AG04449 (cell line): ENCODE results near the gene NPM3.
A peak's percentile ranks its signal among the peaks of the same experiment; 100 is the strongest.

Experiments used
- CTCF ChIA-PET: fragments of 350-600 bp; formaldehyde crosslinking; extraction: SDS; loops from one replicate; lab custom pipeline; 2021; ENCODE audit warnings: antibody characterized with exemption; lab: Yijun Ruan, JAX
- POLR2A ChIA-PET: fragments of 400-600, 350-600 bp; formaldehyde crosslinking; extraction: SDS; loops from one replicate; lab custom pipeline; 2020; ENCODE audit warnings: antibody characterized with exemption, inconsistent platforms; lab: Yijun Ruan, JAX
- DNase-seq: peaks from one replicate; pipeline ENCODE4 v3.0.0-alpha.2; 2010; ENCODE audit warnings: low read depth, low spot score
- H3K4me3 ChIP-seq: 2 replicates; pipeline ENCODE4 v1.5.1; 2011; ENCODE audit warnings: low read depth, mild to moderate bottlenecking, control low read depth, low read length
- TF ChIP-seq, protein P1 (sequence below): IDR thresholded peaks from one replicate; pipeline ENCODE4 v1.5.1; 2011; ENCODE audit warnings: mild to moderate bottlenecking, moderate library complexity, low read length, control low read depth, inconsistent platforms; ENCODE audit not compliant: insufficient read depth; ENCODE audit errors: missing control alignments

Gene NPM3

DNA sequence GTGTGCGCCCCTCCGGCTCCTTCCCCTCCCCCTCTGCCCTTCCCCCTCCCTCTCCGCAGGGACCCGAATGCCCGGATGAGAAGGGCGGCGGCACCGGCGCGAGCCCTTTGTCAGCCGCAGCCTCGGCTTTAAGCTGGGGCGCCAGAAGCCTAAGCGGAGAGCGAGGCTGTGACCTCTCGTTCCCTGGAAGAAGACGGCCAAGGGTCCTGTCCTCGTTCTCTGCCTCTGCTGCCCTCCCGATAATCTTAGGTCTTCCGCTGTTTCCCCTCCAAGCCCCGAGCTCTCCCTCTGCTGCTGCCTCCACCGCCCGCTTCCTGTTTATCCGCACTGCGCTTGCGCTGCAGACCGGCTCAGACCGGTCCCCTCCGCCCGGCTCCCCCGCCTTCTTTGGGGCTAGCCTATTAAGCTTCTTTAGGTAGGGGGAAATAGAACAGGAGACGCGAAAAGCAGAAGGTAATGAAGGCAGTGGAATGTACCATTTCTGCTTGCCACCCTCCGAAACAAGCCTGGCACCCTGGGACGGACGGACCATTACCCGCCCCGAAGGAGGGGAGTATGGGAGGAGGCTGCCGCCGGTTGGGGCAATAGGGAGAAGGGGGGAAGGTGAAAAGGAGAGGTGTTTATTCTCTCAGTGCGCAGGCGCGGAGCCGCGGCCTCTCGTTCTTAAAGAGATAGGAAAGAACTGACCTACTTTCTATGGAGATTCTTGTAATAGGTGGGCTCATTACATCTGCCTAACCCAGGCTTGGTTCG, 35.0 kb upstream of the NPM3 start, which contains the start of gene OGA:
Gene OGA, minus strand, starts transcription at position 326 of the 753 bp plus-strand sequence. CDS start 422 bp downstream, outside the sequence.
- CTCF ChIA-PET: interaction anchor here (0.7 to 2.4 kb wide), 9 partner anchors 17 to 193 kb away, joined by 3 to 12 read pairs (median 4); no protein-coding TSS in a partner anchor
- POLR2A ChIA-PET: interaction anchor here (0.8 to 1.3 kb wide), 7 partner anchors 9 to 245 kb away, joined by 3 to 7 read pairs (median 3); partner anchors contain the start of gene NPM3

DNA sequence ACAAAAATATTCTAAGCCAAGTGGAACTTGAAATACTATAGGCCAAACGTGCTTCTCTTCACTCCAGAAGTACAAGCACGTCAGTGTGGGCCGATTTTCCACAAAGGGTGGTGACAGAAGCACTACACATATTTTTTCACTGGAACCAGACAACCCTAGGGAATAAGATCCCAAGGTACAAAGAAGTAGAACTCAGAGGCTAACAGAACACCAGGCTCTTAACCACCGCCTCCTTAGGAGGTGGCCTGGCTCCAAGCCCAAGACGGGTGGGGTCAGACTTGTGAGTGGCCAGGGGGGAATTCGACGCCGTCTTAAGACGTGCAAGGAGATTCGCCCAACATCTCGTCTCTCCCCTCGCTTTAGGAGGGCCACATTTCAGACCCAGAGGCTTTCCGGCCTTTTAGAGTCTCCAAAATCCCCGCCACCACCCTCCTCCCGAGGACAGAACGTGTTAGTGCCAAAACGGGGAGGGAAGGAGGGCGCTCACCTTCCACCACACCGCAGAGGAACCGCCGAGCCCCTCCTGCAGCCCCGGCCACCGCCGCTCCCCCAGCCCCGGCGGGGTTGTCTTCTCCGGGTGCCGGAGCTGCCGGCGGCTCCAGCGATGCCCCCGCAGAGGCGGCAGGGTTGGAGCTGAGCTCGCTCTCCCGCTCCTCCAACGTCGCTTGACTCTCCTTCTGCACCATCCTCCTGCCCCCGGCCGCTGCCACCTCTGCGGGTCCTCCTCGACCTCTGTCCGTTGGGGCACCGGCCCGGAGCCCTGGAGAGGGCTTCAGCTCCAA, 34.3 kb upstream of the NPM3 start:
- POLR2A ChIA-PET: interaction anchor here (1.1 to 1.3 kb wide), 4 partner anchors 10 to 62 kb away, joined by 3 to 7 read pairs (median 6); no protein-coding TSS in a partner anchor
- peak; percentile 82 for DNase-seq
- TF ChIP-seq, protein P1, sequence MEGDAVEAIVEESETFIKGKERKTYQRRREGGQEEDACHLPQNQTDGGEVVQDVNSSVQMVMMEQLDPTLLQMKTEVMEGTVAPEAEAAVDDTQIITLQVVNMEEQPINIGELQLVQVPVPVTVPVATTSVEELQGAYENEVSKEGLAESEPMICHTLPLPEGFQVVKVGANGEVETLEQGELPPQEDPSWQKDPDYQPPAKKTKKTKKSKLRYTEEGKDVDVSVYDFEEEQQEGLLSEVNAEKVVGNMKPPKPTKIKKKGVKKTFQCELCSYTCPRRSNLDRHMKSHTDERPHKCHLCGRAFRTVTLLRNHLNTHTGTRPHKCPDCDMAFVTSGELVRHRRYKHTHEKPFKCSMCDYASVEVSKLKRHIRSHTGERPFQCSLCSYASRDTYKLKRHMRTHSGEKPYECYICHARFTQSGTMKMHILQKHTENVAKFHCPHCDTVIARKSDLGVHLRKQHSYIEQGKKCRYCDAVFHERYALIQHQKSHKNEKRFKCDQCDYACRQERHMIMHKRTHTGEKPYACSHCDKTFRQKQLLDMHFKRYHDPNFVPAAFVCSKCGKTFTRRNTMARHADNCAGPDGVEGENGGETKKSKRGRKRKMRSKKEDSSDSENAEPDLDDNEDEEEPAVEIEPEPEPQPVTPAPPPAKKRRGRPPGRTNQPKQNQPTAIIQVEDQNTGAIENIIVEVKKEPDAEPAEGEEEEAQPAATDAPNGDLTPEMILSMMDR: no peak
- peak overlapping the region; percentile 99 for H3K4me3 ChIP-seq
- CTCF ChIA-PET: interaction anchor here (0.7 to 2.4 kb wide), 6 partner anchors 18 to 193 kb away, joined by 3 to 12 read pairs (median 5); no protein-coding TSS in a partner anchor

More for the DNA sequence above, 35.0 kb upstream of the NPM3 start, which contains the start of gene OGA:
- TF ChIP-seq, protein P1: no peak
- H3K4me3 ChIP-seq: peak within 1 kb of the TSS; percentile 99
- peak; percentile 100 for DNase-seq

DNA sequence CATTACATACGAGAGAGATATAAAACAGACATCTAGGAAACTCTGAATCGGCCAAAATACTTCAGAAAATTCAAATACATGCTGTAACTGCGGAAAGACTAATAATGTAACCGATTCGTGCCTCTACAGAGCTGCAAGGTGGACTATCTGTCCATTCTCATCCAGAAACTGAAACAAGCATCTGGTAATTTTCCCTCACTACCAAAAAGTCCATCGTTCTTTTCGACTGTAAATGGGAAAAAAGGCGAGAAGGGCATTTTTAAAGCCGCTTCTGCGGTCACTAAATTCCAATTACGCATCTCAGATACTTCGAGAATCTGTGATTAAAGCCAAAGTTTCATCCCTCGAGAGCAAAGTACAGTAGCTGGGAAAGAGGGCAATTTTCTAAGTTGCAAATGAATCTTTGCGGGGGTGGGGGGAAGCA, 33.7 kb upstream of the NPM3 start:
- DNase-seq: no peak
- ChIA-PET CTCF (interaction anchor here (0.6 to 1.5 kb wide), 3 partner anchors 34 to 191 kb away, joined by 3 to 5 read pairs (median 3); partner anchors contain the start of gene NPM3), POLR2A (no interaction called here)
- H3K4me3 ChIP-seq: peak overlapping the region; percentile 99
- TF ChIP-seq, protein P1: no peak

DNA sequence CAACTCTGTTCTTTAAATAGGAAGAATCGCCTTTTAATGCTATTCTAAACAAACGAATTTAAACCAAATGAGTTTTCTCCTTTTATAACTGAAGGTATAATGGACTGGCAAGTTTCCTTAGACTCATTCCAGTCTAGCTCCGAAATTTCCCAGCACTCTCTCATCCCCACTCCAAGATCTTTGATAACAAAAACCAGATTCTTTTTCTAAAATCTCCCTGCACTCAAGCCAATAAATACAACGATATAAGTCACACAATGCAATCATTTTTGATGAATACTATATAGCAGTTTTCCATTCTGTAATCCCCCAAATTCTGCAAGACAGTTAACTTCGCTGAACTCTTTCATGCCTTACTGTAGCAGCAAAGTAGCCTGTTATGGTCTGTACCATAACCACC, 33.1 kb upstream of the NPM3 start:
- DNase-seq: no peak
- ChIA-PET CTCF (interaction anchor here (0.6 to 2.1 kb wide), 6 partner anchors 12 to 193 kb away, joined by 3 to 7 read pairs (median 4); partner anchors contain the start of gene NPM3), POLR2A (no interaction called here)
- TF ChIP-seq, protein P1: no peak
- H3K4me3 ChIP-seq: peak overlapping the region; percentile 99

DNA sequence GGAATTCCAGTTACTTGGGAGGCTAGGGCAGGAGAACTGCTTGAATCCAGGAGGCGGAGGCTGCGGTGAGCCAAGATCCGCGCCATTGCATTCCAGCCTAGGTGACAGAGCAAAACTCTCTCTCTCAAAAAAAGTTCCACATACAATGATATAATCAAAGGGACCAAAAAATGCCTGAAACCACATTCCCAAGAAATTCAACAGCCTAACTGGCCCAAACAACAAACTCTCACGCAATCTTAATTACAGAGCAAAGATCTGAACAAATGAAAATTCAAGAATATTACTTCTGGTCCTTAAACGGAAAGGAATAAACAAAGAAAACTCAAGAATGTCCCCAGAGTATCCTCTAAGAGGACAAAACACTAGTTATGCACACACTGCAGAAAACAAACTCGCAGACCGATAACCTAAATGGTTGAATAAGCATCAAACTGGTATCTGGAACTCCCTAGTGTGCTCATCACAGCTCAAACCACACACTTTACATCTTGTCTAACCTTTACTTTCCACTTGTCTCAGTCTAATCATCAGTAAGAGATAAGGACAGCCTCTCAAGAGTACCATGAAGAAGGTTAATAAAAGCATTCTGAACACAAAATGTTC, 31.3 kb upstream of the NPM3 start:
- no peak for DNase-seq
- TF ChIP-seq, protein P1: no peak
- CTCF ChIA-PET: interaction anchor here (1.5 to 2.1 kb wide), 4 partner anchors 10 to 195 kb away, joined by 3 to 15 read pairs (median 5); no protein-coding TSS in a partner anchor
- POLR2A ChIA-PET: interaction anchor here (1.0 kb wide), 1 partner anchor 16 kb away, joined by 3 read pairs; no protein-coding TSS in a partner anchor
- peak overlapping the region; percentile 99 for H3K4me3 ChIP-seq
